Measurements from ENCODE around the gene TPCN1. TPM values are rescaled to one million over a fixed set of nuclear protein-coding genes. Genes with fewer than 3 reads are reported as not detected.

TPCN1 gene
- total RNA-seq = 4.6 and 7.6 TPM in 2 replicates

GRCh38 chr12:113221181-113221996, at the start of gene TPCN1:
Gene TPCN1 (plus strand): TSS chr12:113221464. CDS start chr12:113226853, 5,389 bp downstream.

GRCh38 chr12:113185180-113186032, 35.9 kb upstream of the TPCN1 start, which contains the start of the genes DDX54 and RITA1:
Gene DDX54 (minus strand): TSS chr12:113185478. CDS start chr12:113185451, 27 bp downstream.
Gene RITA1 (plus strand): TSS chr12:113185721. CDS start chr12:113186747, 1,026 bp downstream.

GRCh38 chr12:113334786-113335539, 113.7 kb downstream of the TPCN1 start, which contains the start of gene SLC8B1:
Gene SLC8B1 (minus strand): TSS chr12:113335109. CDS start chr12:113332878, 2,231 bp downstream.

Other genes starting within 250 kb of the TPCN1 start
- 0.43 and 0.95 TPM in 2 replicates for gene OAS2, start 242.9 kb upstream of the TPCN1 start, total RNA-seq
- 1.5 and 2.9 TPM in 2 replicates for gene DTX1, start 164.7 kb upstream of the TPCN1 start, total RNA-seq
- not detected in 2 replicates for gene RASAL1, start 85.7 kb upstream of the TPCN1 start, total RNA-seq
- gene CFAP73, start 71.7 kb upstream of the TPCN1 start, total RNA-seq = not detected in 2 replicates
- gene DDX54, start 36.0 kb upstream of the TPCN1 start, total RNA-seq = 28.7 and 38.3 TPM in 2 replicates
- 11.9 and 16.8 TPM in 2 replicates for gene RITA1, start 35.7 kb upstream of the TPCN1 start, total RNA-seq
- gene SLC8B1, start 113.6 kb downstream of the TPCN1 start, total RNA-seq = 12.2 and 14.5 TPM in 2 replicates
- 17.1 and 20.4 TPM in 2 replicates for gene PLBD2, start 137.1 kb downstream of the TPCN1 start, total RNA-seq
- gene SDS, start 182.4 kb downstream of the TPCN1 start, total RNA-seq = 0.11 TPM in 1 of 2 replicates, not detected in the other
- gene SDSL, start 200.9 kb downstream of the TPCN1 start, total RNA-seq = 2.1 and 2.9 TPM in 2 replicates